SK-N-SH (cell line): ENCODE results near the gene OPTC.

ENCODE experiments used
- FOXJ3 ChIP-seq: sonication (generic); formaldehyde crosslinking; IDR thresholded peaks from 2 replicates; pipeline ENCODE4 v1.5.1; 2020; ENCODE audit warnings: mild to moderate bottlenecking, missing genetic modification reagents
- TAF1 ChIP-seq: IDR thresholded peaks from 2 replicates; pipeline ENCODE4 v1.6.1; 2012; ENCODE audit warnings: low read depth, mild to moderate bottlenecking, low read length, moderate library complexity, borderline replicate concordance

DNA sequence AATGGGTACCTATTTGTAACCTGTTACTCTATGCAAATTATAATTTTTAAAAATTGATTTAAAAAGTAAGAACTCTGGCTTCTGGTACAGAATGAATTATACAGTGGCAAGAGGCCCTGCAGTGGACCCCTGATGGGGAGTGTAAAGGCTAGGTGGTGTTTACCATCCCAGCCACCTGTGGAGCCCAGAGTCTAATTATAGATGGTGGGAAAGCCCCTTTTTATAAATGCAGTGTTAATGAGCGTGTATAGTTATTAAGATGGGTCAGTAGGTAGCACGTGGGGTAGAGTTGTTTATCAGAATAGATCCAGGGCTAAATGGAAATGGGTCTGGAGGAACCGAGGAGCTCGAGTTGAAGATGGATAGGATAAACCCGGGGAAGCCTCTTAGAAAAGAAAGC is 32.2 kb upstream of the OPTC start:
- TF ChIP-seq FOXJ3 (no peak), TAF1 (no peak)
